Stimulated activated CD8-positive, alpha-beta memory T cell treated with anti-CD3 and anti-CD28 coated beads, Interleukin-2, amount 100 ng/mL, for 1 hour (primary cell): ENCODE results near the gene C1QC.

Experiments
- DNase-seq, 2 donors: peaks; one replicate each; pipeline ENCODE4 v3.0.0-alpha.2; 2020; ENCODE audit warnings: low read depth in 2 of 2

Gene C1QC

DNA sequence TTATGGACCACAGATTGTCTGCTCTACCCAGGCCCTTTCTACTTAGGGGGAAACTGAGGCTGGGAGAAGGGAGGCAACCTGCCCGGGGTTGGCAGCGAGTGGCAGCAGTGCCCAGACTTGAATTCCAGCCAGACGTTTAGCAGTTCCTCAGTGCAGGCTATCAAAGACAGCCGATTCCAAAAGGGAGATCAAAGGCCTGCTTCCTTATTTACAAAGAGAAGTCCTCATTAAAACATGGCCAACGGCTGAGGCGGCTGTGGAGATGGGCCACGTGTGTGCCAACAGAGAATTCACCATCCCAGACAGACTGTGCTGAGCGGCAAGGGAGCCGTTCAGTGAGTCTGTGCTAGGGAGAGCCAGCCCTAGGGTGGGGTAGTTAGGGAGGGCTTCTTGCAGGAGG, 37.3 kb downstream of the C1QC start:
- DNase-seq: no peak

DNA sequence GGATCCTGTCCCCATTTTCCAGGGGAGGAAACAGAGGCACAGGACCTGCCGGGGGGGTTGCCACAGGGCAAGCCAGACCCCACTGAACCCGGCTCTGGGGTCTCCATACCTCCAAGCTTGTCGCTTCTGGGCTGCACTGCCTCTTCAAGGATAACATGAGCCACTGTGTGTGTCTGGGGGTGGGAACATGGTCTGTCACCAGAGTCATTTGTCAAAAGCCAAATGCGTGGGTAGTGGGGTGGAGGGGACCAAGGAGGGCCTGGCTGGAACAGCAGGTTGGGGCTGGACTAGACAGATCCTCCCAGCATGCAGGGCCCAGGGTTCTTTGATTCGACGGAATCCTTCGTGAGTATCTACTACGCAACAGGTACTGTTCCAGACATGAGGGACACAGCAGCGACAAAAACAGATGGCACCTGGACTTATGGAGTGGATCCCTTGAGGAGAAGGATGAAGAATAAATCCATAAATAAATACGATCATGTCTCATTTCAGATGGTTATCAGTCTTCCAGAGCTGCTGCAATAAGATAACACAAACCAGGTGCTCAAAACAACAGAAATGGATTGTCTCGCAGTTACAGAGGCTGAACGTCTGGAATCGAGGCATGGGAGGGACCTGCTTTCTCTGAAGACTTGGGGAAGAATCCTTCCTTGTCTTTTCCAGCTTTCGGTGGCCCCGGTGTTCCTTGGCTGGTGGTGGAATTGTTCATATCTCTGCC, 38.3 kb downstream of the C1QC start:
- no peak for DNase-seq

DNA sequence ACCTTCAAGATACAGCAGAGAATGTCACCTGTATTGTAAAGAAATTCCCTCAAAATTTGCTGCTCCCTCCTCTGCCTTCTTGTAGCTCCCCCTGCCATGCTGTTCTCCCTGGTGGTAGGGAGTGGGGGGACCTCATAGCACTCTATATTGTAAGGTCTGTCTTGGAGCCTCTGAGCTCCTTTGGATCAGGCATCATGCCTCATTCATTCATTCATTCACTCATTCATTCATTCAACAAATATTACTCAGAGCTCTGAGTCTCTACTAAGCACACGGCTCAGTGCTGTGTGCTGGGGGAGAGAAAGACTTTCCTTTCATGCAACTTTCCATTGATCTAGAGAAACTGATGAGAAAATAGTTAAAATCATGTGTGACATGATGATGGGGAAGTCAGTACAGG, 40.1 kb downstream of the C1QC start:
- no peak for DNase-seq

DNA sequence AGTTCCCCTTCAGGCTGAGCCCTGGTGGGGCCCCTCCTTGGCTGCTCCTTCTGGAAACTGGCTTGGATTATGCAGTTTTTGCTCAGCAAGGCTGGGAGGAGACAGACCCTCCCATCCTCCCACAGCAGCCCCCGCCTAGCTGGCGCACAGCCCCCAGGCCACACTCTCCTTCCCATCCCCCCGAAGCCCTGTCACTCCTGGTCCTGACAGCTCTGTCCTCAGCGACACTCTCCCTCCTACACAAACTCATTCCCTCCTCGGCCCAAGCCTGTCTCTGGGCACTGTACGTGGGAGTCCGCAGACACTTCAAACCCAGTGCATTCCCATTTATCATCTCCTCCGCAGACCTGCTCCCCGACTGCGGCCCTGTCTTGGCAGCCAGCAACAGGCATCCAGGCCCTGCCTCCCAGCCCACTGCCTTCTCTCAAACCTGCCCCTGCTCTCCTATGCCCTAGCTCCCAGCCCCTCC, 42.2 kb downstream of the C1QC start:
- no peak for DNase-seq

DNA sequence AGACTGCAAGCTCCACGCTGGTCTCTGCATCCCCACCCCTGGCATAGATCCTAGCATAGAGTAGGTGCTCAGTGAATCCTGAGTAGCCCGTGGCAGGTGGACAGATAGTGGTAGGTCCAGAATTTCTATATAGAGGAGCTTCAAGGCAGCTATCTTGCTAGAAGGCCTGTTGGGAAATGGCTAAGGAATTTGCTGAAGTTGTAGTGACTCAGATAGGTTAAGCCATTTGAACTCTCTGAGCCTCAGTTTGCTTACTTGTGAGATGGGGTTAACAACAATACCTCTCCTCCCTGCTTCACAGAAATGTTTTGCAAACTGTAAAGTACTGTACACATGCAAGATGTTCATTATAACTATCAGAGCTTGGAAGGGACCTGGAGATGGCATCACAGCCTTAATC, 43.8 kb downstream of the C1QC start:
- no peak for DNase-seq

DNA sequence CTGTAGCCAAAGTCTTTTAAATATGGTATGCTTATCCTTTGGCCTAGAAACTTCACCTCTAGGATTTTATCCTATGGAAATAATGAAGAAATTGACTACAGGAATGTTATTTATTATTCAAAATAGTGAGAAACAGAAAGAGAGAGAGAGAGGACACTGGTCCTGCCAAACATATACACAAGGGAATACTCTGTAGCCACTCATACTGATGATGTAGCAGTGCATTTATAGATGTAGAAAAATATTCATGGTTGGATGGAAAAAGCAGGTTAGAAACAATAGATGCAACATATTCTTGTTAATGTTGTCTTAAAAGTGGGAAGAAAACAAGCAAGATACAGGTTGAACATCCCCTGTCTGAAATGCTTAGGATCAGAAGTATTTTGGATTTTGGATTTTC, 45.0 kb downstream of the C1QC start:
- no peak for DNase-seq

DNA sequence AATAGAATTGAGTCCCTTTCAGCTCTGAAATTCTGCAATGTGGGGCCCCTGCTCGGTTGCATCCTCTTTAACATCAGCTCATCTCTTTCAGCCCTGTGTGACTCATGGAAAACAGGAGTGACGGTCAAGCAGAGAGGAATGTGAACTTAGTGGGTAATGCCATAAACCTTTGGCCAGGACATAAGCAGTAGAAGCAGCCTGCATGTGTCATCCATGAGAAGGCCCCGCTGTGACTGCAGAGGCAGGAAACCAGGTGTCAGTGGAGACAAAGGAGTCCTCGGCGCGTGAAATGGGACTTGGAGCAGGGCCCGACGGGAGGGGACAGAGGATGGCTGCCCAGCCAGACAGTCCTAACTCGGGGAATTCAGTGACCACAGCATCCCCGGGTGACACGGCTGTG, 46.1 kb downstream of the C1QC start:
- no peak for DNase-seq

DNA sequence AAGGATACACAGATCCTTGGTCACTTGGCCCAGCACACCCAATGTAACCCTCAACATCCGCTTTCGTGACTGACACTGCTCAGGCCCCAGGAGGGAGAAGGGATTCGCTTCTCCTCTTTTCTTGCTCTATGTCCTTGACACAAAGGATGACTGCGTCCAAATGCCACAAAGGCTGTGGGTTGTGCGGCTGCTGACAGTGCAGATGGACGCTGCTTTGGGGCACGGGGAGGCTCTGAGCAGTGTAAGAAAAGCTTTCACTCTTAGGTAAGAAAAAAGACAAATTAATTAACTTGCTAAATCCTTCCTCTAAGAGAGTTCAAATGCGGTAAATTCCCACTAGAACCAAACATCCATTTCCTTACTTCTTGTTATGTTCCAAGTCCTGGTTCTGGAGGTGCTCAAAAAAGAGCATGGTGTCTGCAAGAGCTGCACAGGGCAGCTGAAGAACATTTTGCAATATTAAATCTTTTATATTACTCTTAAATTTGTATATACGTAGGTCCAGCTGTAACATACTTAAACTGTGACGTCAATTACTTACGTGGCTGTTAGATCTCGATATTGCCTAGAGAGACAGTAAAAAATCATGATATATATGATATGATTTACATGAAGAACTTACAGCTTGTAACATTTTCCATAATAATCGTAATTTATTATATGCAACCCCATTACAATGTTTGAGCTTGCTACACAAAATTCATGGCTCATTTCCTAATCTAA, 47.8 kb downstream of the C1QC start:
- DNase-seq: no peak

DNA sequence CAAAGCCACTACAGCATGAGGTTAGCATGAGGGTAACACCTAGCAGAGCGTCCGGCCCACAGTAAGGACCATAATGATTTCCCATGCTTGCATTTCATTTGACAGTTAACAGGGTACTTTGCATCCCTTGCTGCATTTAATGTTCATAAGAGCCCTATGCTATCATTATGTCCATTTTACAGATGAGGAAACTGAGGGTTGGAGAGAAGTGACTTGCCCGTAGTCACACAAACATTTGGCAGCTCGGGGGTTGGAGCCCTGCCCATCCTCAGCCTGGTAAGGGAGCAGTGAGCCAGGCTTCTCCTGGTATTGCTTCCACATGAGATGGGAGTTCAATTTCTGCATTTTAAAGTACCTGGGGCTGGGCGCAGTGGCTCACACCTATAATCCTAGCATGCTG, 50.7 kb downstream of the C1QC start:
- DNase-seq: no peak

DNA sequence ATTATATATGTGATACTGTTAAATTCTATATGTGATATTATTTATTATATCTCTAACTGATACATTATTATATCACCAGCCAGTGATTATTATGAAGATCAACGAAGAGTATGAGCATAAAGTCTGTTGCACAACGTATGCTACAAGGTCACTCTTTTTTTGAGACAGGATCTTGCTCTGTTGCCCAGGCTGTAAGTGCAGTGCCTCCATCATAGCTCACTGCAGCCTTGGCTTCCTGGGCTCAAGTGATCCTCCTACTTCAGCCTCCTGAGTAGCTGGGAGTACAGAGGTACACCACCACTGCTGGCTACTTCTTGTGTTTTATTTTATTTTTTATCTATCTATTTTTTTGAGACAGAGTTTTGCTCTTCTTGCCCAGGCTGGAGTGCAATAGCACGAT, 53.2 kb downstream of the C1QC start:
- no peak for DNase-seq
